Gastroesophageal sphincter (tissue), 3 donors: ENCODE results near the gene PLXDC2.

Experiments
- POLR2AphosphoS5 ChIP-seq: sonication (generic); formaldehyde crosslinking; IDR thresholded peaks from one replicate; pipeline ENCODE4 v1.6.1; 2017; ENCODE audit warnings: antibody characterized with exemption
- TF ChIP-seq, protein P1 (sequence below), 4 experiments: fragments of 200-600 bp in 2 of 4; fragments of 450-650 bp in 2 of 4; sonication (generic) in 1 of 4; IDR thresholded peaks; one replicate each; pipeline ENCODE4 v1.5.1; 2017 to 2019; ENCODE audit warnings: antibody characterized with exemption in 4 of 4, mild to moderate bottlenecking in 2 of 4, moderate library complexity in 2 of 4

DNA sequence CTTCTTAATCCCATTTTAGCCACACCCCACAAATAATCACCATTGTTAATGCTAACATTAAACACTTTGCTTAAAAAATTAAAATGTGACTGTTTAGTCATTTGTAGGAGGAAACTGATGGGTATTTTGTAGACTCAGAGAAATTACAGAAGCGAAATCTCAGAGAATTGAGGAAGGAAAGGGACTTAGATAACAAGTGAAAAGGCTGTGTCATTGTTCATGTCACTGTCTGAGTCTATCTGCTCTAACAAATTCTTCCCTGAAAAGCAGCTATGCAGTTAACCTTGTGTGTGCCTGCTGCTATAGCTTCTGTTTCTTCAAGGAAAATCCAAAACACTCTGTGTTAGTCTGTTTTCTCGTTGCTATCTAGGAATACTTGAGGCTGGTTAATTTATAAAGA, 40.9 kb upstream of the PLXDC2 start:
- TF ChIP-seq POLR2AphosphoS5 = no peak
- TF ChIP-seq, protein P1, sequence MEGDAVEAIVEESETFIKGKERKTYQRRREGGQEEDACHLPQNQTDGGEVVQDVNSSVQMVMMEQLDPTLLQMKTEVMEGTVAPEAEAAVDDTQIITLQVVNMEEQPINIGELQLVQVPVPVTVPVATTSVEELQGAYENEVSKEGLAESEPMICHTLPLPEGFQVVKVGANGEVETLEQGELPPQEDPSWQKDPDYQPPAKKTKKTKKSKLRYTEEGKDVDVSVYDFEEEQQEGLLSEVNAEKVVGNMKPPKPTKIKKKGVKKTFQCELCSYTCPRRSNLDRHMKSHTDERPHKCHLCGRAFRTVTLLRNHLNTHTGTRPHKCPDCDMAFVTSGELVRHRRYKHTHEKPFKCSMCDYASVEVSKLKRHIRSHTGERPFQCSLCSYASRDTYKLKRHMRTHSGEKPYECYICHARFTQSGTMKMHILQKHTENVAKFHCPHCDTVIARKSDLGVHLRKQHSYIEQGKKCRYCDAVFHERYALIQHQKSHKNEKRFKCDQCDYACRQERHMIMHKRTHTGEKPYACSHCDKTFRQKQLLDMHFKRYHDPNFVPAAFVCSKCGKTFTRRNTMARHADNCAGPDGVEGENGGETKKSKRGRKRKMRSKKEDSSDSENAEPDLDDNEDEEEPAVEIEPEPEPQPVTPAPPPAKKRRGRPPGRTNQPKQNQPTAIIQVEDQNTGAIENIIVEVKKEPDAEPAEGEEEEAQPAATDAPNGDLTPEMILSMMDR (IDR thresholded peaks at IDR 0.05) = no peak
